GM18858 (cell line): ENCODE results near the gene MAP3K19.
"Not testable (repeated sequence)": the region's sequence is repeated elsewhere in the genome, so short reads cannot be mapped to it uniquely, and the experiment has no call there.

Source experiments
- ATAC-seq: cut with Tn5 transposase; IDR thresholded peaks from one replicate; pipeline ENCODE4 v1.9.1; 2021; ENCODE audit not compliant: unreplicated experiment

The MAP3K19 gene

DNA sequence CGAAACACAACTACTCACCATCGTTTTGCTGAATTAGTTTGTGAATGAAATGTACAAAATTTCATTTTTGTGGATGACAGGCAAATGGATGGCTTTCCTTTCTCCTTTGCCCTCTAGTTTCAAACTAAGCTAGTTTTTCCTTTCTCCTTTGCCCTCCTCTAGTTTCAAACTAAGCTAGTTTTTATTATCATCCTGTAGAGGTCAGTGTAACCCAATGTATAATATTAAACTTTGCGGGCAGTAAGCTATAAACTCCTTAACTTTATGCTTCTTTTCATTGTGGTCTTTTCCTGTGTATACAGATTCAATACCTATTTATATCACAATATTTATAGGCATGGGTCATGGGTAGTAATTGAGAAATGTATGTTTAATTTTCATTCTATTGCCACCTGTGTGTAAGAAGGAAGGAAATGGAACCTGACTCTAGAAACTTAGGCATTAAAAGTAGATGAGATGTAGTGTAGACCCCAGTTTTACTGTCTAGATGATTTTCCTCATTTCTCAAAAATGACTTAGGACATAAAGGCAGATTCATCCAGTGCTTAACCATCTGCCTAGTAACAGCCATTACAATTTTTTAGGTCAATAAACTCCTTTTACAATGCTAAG lies 58.1 kb downstream of the MAP3K19 start:
- no peak for ATAC-seq

DNA sequence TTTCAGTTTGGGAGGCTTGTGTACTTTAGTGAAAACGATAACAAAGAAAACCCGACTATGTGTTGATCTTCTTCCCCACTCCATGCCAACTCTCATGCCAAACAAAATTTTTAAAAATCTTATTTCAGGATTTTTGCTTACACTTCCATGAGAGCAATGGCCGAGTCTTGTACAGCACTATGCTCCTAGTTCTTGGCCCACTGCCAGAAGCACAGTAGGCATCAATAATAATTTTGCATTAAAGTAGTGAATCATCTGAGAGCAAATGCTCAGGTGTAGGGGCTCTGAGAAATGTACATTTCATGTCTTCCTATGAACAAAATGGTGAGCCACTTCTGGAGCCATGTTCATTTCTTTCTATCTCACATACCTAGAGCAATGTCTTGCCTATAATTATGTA lies 62.2 kb downstream of the MAP3K19 start:
- no peak for ATAC-seq

DNA sequence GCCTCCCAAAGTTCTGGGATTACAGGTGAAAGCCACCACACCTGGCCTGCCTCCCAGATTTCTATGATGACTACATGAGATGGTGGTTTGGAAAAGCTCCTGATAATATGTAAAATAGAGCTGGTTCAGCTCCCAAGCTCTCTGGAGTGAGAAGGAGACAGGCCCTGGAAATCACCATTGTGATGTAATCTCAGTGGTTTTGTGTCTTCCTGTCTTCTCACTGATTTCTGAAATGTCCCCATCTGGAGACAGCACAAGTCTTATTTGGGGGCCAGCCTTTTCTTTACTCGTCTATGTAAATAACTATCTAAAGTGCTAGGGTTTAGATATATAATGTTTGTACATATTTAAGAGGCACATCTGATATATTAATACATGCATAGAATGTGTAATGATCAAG lies 64.6 kb downstream of the MAP3K19 start:
- ATAC-seq, result no peak

DNA sequence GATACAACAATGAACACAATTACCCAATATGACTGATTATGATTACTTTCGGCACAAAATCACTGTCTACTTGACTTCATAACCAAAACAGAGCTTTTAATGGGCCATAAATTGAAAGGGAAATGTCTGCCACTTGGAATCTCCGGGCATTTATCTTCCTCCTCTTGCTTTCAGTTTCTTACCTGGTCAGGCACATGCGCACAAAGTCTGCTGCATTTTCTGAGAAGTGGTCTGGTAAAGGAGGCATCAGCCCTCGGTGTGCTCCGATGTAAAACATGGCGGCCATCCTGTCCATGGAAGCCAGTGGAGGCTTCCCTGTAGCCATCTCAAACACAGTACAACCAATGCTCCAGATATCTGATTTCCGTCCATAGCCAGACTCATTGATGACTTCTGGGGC lies 66.6 kb downstream of the MAP3K19 start:
- no peak for ATAC-seq

DNA sequence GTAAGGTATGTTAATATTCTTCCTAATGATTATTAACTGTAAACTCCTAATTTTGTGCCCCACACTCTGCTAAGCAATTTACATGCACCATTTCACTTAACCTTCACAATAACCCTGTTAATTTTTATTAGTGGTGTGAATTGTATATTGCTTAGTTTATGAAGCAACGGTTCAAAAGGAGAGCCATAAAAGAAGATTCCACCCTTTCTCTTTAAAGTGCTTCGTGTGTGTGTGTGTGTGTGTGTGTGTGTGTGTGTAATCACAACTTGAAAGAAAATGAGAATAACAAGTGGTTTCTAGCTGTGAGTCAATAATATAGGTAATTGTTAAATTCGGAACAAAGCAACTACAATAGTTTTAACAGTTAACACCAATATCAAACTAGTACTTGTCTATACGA lies 68.0 kb downstream of the MAP3K19 start:
- ATAC-seq, result no peak

DNA sequence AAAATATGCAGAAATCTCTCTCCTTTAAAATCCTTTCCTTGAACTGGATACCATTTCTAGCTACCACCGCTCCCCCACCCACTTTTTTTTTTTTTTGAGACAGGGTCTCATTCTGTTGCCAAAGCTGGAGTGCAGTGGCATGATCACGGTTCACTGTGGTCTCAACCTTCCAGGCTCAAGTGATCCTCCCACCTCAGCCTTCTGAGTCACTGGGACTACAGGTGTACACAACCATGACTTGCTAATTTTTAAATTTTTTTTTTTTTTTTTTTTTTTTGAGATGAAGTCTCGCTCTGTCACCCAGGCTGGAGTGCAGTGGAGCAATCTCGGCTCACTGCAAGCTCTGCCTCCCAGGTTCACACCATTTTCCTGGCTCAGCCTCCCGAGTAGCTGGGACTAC lies 70.1 kb downstream of the MAP3K19 start:
- ATAC-seq, result not testable (repeated sequence)

DNA sequence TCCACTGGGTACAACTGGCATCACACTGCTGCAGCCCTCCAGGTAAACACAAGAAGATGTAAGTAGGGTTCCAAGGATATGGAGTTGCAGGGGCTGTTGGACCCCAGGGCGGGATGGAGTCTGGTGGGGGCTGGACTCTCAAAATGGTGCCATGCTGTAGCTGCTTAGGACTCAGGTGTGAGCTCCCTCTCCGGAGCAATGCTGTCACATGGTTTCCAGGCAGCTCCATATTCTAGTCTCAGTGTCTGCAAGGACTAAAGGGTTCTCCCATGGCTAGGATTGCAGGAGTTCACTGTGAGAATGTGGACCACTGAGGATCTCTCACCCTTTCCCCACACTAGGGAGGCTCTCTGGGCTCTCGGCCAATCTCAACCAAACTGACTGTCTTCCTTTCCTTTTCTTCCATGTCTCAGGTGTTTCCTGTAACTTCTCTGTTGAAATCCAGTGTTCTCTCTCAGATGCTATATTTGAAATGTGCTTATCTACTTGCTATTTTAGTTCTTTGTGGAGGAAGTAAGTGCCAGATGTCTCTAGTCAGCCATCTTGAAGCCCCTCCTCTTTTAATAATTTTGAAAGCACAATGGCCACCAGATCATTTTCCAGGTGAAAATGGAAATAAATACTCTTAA lies 71.1 kb downstream of the MAP3K19 start:
- no peak for ATAC-seq

DNA sequence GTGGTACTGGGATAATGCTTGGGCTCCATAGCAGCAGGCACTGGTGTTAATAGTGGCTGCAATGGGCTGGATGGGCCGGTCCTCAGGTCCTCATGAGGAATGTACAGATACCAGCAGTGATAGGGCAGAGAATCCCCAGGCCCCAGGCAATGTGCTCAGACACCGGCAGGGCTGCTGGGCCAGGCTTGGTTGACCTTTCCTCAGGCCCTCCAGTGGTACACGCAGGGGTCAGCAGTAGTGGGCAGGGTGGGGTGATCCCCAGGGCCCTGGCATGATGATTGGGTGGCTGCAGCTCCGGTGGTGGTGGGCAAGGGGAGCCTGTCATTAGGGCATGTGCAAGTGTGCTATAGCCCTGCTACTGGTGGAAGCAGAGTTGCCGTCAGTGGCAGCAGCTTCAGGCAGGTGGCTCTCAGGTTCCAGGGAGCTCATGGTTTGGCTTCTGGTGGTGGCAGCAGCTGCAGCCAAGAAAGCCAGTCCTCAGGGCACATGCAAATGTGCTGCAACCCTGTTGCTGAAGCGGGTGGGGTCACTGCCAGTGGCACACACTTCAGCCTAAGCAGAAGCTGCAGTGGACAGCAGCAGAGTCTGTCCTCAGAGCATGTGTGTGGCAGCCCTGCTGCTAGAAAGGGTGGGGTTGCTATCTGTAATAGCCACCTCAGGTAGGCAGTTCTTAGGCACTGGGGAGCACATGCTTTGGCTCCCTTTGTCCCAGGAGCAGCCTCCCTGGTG lies 71.8 kb downstream of the MAP3K19 start:
- ATAC-seq, result no peak

DNA sequence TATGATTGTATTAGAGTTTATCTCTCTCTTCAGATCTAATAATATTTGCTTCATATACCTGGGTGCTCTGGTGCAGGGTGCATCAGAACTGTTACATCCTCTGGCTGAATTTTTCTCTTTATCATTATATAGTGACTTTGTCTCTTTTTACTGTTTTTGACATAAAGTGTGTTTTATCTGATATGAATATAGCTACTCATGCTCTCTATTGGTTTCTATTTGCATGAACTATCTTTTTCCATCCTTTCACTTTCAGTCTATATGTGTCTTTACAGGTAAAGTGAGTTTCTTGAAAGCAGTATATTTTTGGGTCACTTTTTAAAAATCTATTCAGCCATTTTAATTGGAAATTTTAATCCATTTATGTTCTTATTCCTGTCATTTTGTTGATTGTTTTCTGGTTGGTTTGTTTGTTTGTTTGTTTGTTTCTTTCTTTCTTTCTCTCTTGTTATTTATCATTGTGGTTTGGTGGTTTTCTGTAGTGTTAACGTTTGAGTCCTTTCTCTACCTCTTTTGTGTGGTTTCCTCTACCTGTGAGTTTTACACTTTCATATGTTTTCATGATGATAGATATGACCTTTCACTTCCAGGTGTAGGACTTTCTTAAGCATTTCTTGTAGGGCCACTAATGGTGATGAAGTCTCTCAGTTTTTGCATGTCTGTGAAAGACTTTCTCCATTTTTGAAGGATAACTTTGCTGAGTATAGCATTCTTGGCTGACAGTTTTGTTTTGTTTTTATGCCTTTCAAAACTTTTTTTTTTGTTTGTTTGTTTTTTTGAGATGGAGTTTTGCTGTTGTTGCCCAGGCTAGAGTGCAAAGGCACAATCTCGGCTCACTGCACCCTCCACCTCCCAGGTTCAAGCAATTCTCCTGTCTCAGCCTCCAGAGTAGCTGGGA lies 73.8 kb downstream of the MAP3K19 start:
- no peak for ATAC-seq

DNA sequence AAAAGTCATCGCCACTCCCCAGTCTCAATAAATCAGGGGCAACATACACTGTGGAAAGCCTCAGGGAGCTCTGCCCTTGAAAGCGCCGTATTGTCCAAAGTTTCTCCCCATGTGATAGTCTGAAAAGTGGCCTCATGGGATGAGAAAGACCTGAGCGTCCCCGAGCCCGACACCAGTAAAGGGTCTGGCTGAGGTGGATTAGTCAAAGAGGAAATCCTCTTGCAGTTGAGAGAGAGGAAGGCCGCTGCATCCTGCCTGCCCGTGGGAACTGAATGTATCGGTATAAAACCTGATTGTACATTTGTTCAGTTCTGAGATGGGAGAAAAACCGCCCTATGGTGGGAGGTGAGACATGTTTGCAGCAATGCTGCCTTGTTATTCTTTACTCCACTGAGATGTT lies 80.1 kb downstream of the MAP3K19 start:
- ATAC-seq, result not testable (repeated sequence)

DNA sequence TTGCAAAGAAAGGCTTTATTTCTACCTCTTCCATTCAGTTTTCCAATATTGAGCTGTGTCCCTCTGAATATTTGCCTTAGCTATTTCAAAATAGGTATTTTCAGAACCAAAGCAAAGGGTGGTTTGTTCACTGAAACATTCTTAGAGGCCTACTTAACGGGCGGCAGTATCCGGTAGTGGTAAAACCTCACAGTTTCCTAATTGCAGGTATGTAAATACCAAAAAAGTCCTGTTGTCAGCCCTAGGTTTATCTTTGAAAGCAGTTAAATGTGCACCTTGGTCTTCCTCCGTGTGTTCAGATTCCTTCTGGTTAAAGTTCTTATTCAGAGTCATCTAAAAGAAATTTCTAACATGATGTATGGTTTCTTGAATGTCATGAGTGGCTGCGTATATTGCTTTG lies 89.8 kb downstream of the MAP3K19 start:
- no peak for ATAC-seq

DNA sequence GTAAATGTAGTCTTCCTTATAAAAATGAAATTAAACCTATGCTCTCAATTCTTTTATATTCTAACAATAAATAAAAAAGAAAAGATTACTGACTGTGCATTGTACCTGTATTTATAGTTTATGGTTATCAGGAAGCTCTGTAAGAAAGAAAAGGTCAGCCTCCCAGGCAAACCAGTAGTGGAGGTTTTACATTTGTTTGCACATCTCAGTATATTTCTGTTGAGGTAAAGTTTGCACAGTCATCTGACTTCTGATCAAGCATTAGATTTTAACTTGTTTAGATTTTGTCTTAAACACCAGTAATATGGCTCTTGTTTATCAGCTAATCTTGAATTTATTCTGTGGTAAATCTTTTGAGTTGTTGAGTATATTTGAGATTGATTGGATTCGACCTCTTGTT lies 91.5 kb downstream of the MAP3K19 start:
- ATAC-seq, result no peak

DNA sequence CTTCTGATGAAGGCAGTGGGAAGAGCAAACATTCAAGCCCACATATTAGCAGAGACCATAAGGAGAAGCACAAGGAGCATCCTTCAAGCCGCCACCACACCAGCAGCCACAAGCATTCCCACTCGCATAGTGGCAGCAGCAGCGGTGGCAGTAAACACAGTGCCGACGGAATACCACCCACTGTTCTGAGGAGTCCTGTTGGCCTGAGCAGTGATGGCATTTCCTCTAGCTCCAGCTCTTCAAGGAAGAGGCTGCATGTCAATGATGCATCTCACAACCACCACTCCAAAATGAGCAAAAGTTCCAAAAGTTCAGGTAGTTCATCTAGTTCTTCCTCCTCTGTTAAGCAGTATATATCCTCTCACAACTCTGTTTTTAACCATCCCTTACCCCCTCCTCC lies 93.2 kb downstream of the MAP3K19 start:
- no peak for ATAC-seq

DNA sequence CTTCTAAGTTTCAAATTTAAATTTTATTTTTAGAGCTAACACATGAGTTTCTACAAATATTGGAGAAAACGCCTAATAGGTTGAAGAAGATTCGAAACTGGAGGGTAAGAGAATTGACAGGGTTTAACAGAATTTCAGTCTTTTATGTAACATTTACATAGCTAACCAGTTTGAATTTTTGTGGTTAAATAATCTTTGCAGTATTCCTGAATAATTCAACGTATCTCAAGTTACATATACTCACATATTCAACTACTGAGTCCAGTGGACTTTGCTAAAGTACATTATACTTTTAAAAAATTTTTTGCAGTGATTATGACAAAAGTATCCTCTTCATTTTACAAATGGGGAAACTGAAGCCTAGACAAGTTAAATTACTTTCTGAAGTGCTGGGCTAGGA lies 94.6 kb downstream of the MAP3K19 start:
- no peak for ATAC-seq

DNA sequence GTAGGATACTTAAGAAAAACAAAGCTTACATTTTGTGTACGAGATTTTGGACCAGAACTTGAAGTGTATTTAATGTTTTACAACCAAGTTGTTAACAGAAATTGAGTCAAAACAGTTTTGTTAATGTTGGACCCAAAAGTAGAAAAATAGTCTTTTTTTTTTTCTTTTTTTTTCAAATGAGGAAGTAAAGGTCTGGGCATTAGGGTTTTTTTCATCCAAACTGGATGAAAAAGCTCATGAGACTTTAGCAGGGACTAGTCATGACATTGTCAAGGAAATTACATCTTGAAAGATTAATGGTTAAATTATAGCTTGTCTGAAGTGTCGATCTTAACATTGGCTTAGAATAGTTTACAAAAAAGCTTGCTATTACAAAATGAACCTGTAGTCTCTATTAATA lies 96.4 kb downstream of the MAP3K19 start:
- ATAC-seq, result no peak

DNA sequence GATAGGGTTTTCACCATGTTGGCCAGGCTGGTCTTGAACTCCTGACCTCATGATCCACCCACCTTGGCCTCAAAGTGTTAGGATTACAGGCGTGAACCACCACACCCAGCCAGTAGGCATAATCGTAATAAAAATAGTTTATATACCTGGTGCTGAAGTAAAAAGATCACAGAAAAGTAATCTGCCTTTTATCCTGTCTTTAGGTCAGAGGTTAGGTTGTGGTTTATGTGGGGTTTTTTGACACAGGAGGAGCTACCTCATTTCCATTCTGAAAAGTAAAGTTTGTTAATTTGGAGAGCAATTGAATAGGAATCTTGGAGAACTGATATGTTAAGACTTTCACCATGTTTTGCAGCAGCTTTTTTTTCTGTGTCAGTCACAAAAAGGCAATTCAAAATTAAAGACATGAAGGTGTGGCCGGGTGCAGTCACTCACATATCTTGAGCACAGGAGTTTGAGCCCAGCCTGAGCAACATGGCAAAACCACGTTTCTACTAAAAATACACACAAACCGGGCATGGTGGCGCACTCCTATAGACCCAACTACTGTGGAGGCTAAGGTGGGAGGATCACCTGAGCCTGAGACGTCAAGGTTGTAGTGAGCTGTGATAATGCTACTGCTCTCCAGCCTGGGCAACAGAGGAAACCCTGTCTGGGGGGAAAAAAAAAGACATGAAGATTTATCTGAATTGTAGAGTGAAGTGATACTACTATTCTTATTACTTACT lies 97.1 kb downstream of the MAP3K19 start:
- no peak for ATAC-seq

DNA sequence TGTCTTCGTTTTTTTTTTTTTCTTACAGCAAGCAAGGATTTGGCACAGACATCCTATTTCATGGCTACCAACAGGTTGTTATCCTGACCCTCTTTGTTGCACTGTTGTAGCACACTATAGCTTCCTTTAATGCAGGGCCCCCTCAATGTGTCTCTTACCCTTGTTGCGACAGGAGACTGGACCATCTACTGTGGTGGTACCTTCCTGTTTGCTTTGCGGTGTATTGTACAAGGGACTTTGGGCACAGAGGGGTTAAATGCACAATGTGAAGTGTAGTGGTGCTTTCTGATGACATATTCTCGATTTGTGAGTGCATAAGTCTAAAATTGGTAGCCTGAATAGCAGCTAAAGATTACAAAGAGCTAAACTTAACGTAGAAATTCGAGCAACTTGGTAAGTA lies 101.2 kb downstream of the MAP3K19 start:
- ATAC-seq, result no peak

DNA sequence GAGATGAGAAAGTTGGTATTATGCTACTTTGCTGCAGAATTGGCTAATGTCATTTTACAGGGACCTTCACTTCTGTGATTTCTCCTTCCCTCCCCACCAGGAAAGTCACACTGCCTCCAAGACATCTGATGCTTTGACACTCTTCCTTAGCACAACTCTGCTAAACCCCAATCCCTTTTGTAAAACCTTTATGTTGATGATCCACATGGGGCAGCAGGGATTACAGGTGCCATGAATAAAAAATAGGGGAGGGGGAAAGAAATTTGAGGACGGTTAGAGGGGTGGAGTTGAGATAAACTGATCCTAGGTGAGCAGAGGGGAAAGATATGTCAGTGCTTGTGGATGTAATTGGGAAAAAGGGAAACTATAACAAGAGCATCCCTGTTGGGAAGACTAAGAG lies 102.3 kb downstream of the MAP3K19 start:
- no peak for ATAC-seq

DNA sequence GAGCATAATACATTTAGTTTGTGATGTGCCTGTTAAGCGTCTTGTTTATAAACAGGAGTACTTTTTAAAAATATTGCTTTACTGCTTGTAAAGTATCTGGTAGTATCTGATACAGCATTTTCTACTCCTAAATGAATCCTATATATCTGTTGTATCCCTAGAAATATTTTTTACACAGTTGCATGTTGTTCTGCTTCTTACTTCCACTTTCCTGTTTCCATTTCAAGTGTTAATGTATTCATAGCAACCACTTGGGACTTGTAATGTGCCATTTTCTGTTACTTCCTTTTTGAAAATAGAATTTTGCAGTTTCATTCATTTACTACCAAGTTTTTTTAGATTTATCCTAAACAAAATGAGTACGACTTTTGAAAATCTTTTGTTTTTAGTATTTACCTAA lies 103.7 kb downstream of the MAP3K19 start:
- ATAC-seq, result peak; percentile 62

DNA sequence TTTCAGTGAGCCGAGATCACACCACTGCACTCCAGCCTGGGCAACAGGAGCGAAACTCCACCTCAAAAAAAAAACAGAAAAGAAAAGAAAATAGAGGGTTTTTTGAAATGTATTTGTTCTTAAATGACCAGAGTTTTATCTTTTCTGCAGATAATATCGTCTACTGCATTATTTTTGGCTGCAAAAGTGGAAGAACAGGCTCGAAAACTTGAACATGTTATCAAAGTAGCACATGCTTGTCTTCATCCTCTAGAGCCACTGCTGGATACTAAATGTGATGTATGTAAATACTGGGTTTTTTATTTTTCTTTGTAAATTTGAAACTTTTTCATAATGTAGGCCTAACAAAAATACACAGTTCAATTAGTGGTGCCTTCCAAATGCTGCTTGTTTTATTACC lies 110.6 kb downstream of the MAP3K19 start:
- no peak for ATAC-seq

DNA sequence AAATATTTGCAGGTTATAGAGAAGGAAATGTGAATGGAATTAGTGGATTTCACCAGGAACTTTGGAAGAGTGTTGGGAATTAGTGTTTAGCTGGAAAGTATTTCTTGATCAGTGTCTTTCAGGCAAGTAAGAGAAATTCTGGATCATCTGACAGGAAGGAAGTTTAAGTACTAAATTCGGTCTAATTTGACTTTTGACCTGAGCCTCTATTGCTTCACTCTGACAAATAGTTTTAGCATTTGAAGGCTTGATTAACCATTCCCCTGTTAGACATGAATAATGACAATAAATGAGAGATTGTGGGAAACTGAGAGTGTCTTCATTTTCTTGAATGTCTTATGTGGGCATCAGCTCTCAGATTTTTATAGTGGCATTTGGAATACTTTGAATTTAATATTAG lies 112.6 kb downstream of the MAP3K19 start:
- ATAC-seq, result no peak
